GM19463 (cell line): ENCODE results near the gene LCLAT1.
"Not testable (repeated sequence)": the region's sequence is repeated elsewhere in the genome, so short reads cannot be mapped to it uniquely, and the experiment has no call there.

ENCODE experiments used
- ATAC-seq: cut with Tn5 transposase; IDR thresholded peaks from one replicate; pipeline ENCODE4 v1.9.1; 2021; ENCODE audit warnings: mild to moderate bottlenecking, moderate library complexity; ENCODE audit not compliant: unreplicated experiment

LCLAT1 gene

GRCh38 chr2:30484995-30485394 lies 37.9 kb downstream of the LCLAT1 start:
- ATAC-seq, result no peak

GRCh38 chr2:30486655-30487054 lies 39.6 kb downstream of the LCLAT1 start:
- ATAC-seq, result no peak

- no peak for ATAC-seq
These were observed 40.6 kb downstream of the LCLAT1 start for GRCh38 chr2:30487603-30488002.

- no peak for ATAC-seq
These were observed 41.1 kb downstream of the LCLAT1 start for GRCh38 chr2:30488012-30488659.

- ATAC-seq, result no peak
These were observed 44.2 kb downstream of the LCLAT1 start for GRCh38 chr2:30491225-30491624.

GRCh38 chr2:30492185-30492584 lies 45.1 kb downstream of the LCLAT1 start:
- ATAC-seq, result no peak

GRCh38 chr2:30492619-30493018 lies 45.6 kb downstream of the LCLAT1 start:
- no peak for ATAC-seq

- no peak for ATAC-seq
These were observed 46.4 kb downstream of the LCLAT1 start for GRCh38 chr2:30493440-30493839.

GRCh38 chr2:30495896-30496295 lies 48.9 kb downstream of the LCLAT1 start:
- ATAC-seq, result not testable (repeated sequence)

GRCh38 chr2:30499681-30500080 lies 52.6 kb downstream of the LCLAT1 start:
- ATAC-seq, result no peak

- no peak for ATAC-seq
These were observed 53.7 kb downstream of the LCLAT1 start for GRCh38 chr2:30500699-30501098.

- no peak for ATAC-seq
These were observed 55.3 kb downstream of the LCLAT1 start for GRCh38 chr2:30502310-30502709.

- ATAC-seq, result no peak
These were observed 56.1 kb downstream of the LCLAT1 start for GRCh38 chr2:30503007-30503694.

- no peak for ATAC-seq
These were observed 56.6 kb downstream of the LCLAT1 start for GRCh38 chr2:30503695-30504052.

GRCh38 chr2:30504731-30505130 lies 57.7 kb downstream of the LCLAT1 start:
- no peak for ATAC-seq

- ATAC-seq, result no peak
These were observed 58.6 kb downstream of the LCLAT1 start for GRCh38 chr2:30505500-30506180.

GRCh38 chr2:30507460-30507859 lies 60.4 kb downstream of the LCLAT1 start:
- not testable (repeated sequence) for ATAC-seq

- no peak for ATAC-seq
These were observed 62.7 kb downstream of the LCLAT1 start for GRCh38 chr2:30509716-30510115.

GRCh38 chr2:30510409-30510808 lies 63.4 kb downstream of the LCLAT1 start:
- no peak for ATAC-seq

- ATAC-seq, result no peak
These were observed 64.4 kb downstream of the LCLAT1 start for GRCh38 chr2:30511122-30512083.
